Keratinocyte (primary cell): ENCODE results near the gene OLFML2B. TPM values are rescaled to one million over a fixed set of nuclear protein-coding genes. Genes with fewer than 3 reads are reported as not detected.

Experiments used
- DNase-seq: peaks from one replicate; pipeline ENCODE4 v3.0.0-alpha.2; 2011; ENCODE audit warnings: low read depth, missing footprints, low spot score
- FAIRE-seq: peaks from 2 replicates; lab custom pipeline; 2011; peaks lifted over from hg19 to GRCh38; lab: Jason Lieb, UNC
- H2AFZ ChIP-seq: 2 replicates; pipeline ENCODE4 v1.6.0; 2012; ENCODE audit warnings: low read length, control low read depth, inconsistent platforms; ENCODE audit not compliant: control insufficient read depth
- H3K27ac ChIP-seq: 2 replicates; pipeline ENCODE4 v1.5.1; 2011; ENCODE audit warnings: low read length; ENCODE audit not compliant: control insufficient read depth, insufficient read depth
- H3K27me3 ChIP-seq: 3 replicates; pipeline ENCODE4 v1.6.0; 2011; ENCODE audit warnings: low read length; ENCODE audit not compliant: control insufficient read depth, insufficient read depth; ENCODE audit errors: extremely low read depth
- H3K36me3 ChIP-seq, 2 experiments: 2 replicates in 1 of 2; 3 replicates in 1 of 2; pipeline ENCODE4 v1.5.1; 2011; ENCODE audit warnings: low read length in 2 of 2, mild to moderate bottlenecking in 1 of 2; ENCODE audit not compliant: control insufficient read depth in 2 of 2, insufficient read depth in 2 of 2; ENCODE audit errors: extremely low read depth in 1 of 2
- H3K4me1 ChIP-seq: 3 replicates; pipeline ENCODE4 v1.5.1; 2011; ENCODE audit warnings: low read length; ENCODE audit not compliant: control insufficient read depth, insufficient read depth; ENCODE audit errors: extremely low read depth
- H3K4me2 ChIP-seq: 3 replicates; pipeline ENCODE4 v1.6.0; 2011; ENCODE audit warnings: low read depth, low read length; ENCODE audit not compliant: control insufficient read depth, insufficient read depth; ENCODE audit errors: extremely low read depth
- H3K4me3 ChIP-seq, 3 experiments: fragments of 200-600 bp in 1 of 3; sonication (generic) in 1 of 3; 2 replicates in 2 of 3; 3 replicates in 1 of 3; pipeline ENCODE4 v1.5.1; 2011 to 2016; ENCODE audit warnings: low read length in 3 of 3, mild to moderate bottlenecking in 3 of 3, control low read depth in 2 of 3, inconsistent platforms in 1 of 3, low read depth in 1 of 3, mixed read lengths in 1 of 3, mixed run types in 1 of 3, moderate library complexity in 1 of 3; ENCODE audit not compliant: control insufficient read depth in 2 of 3, insufficient read depth in 2 of 3; ENCODE audit errors: extremely low read depth in 1 of 3
- H3K79me2 ChIP-seq: 2 replicates; pipeline ENCODE4 v1.6.0; 2012; ENCODE audit warnings: low read length; ENCODE audit not compliant: control insufficient read depth, insufficient read depth
- H3K9ac ChIP-seq: 3 replicates; pipeline ENCODE4 v1.6.0; 2011; ENCODE audit warnings: low read length; ENCODE audit not compliant: control insufficient read depth, insufficient read depth; ENCODE audit errors: extremely low read depth
- H3K9me1 ChIP-seq: 3 replicates; pipeline ENCODE4 v1.6.0; 2011; ENCODE audit warnings: low read length; ENCODE audit not compliant: control insufficient read depth, insufficient read depth; ENCODE audit errors: extremely low read depth
- H3K9me3 ChIP-seq: 2 replicates; pipeline ENCODE4 v1.5.1; 2012; ENCODE audit warnings: low read depth, low read length; ENCODE audit not compliant: control insufficient read depth
- H4K20me1 ChIP-seq: 3 replicates; pipeline ENCODE4 v1.6.0; 2011; ENCODE audit warnings: low read length; ENCODE audit not compliant: control insufficient read depth, insufficient read depth; ENCODE audit errors: extremely low read depth
- EZH2 ChIP-seq: IDR thresholded peaks from one replicate; pipeline ENCODE4 v1.6.1; 2012; ENCODE audit warnings: inconsistent platforms, mild to moderate bottlenecking, low read length, moderate library complexity
- dilution Hi-C: fragments of 300-500 bp; cut with MboI; formaldehyde crosslinking; loops from one replicate; pipeline ENCODE4 v1.7.0; 2020; ENCODE audit warnings: low sequenced_read_pairs; ENCODE audit not compliant: extremely low pct_ligation_motif_present
- polyA plus RNA-seq, 5 experiments: library from polyadenylated mRNA; depleted of rRNA in 3 of 5; stranded (reverse) in 3 of 5; stranded (forward) in 1 of 5; unstranded in 1 of 5; fragments of >200 nt; gene quantifications; 1 replicate in 1 of 5; 2 replicates in 3 of 5; 3 replicates in 1 of 5; pipeline versions ENCODE4 v1.2.1 to v1.2.3, GENCODE V29; 2011 to 2012; ENCODE audit warnings: missing spikeins in 2 of 5, low read depth in 1 of 5, low replicate concordance in 1 of 5
- TF ChIP-seq, protein P1 (sequence below), 3 experiments: IDR thresholded peaks in 1 of 3; conservative IDR thresholded peaks in 1 of 3; optimal IDR thresholded peaks in 1 of 3; 2 replicates in 2 of 3; 3 replicates in 1 of 3; pipeline versions ENCODE3 to v1.5.1; 2011; ENCODE audit warnings: low read length in 3 of 3, mild to moderate bottlenecking in 3 of 3, moderate library complexity in 2 of 3, control low read depth in 1 of 3, inconsistent platforms in 1 of 3; ENCODE audit not compliant: insufficient read depth in 2 of 3; ENCODE audit errors: extremely low read depth in 1 of 3

Gene OLFML2B
- polyA plus RNA-seq, 1 donor (not counting 4 experiments of a cell fraction or from before 2014, with no cell fraction given), result not detected

- no peak overlapping the region for H3K4me3 ChIP-seq
- dilution Hi-C loops, result no loop called here
- H3K4me2 ChIP-seq, result no peak overlapping the region
- H3K9ac ChIP-seq, result no peak overlapping the region
- no peak for DNase-seq
- H3K79me2 ChIP-seq, result no peaks in the 10 kb centered on the region
- H2AFZ ChIP-seq, result no peak overlapping the region
- peaks cover 7% of the 10 kb centered on the region for H3K4me1 ChIP-seq
- FAIRE-seq, result no peak
- H3K9me1 ChIP-seq, result no peaks in the 10 kb centered on the region
- no peak overlapping the region for H3K27ac ChIP-seq
- H3K36me3 ChIP-seq, result no peaks in the 10 kb centered on the region
- TF ChIP-seq, protein P1, sequence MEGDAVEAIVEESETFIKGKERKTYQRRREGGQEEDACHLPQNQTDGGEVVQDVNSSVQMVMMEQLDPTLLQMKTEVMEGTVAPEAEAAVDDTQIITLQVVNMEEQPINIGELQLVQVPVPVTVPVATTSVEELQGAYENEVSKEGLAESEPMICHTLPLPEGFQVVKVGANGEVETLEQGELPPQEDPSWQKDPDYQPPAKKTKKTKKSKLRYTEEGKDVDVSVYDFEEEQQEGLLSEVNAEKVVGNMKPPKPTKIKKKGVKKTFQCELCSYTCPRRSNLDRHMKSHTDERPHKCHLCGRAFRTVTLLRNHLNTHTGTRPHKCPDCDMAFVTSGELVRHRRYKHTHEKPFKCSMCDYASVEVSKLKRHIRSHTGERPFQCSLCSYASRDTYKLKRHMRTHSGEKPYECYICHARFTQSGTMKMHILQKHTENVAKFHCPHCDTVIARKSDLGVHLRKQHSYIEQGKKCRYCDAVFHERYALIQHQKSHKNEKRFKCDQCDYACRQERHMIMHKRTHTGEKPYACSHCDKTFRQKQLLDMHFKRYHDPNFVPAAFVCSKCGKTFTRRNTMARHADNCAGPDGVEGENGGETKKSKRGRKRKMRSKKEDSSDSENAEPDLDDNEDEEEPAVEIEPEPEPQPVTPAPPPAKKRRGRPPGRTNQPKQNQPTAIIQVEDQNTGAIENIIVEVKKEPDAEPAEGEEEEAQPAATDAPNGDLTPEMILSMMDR (optimal IDR thresholded peaks at IDR 0.05 in 1 of 3, IDR thresholded peaks at IDR 0.05 in 1 of 3, conservative IDR thresholded peaks at IDR 0.05 in 1 of 3; ENCODE audit: extremely low read depth in 1 of 3, insufficient read depth in 2 of 3, low read length in 3 of 3), result no peak
- TF ChIP-seq EZH2, result no peak
- H3K27me3 ChIP-seq, result peaks cover 12% of the 10 kb centered on the region
- H4K20me1 ChIP-seq, result no peaks in the 10 kb centered on the region
- no peaks in the 10 kb centered on the region for H3K9me3 ChIP-seq
Observed at GRCh38 chr1:162019446-162019845, 4.2 kb downstream of the OLFML2B start.

DNA sequence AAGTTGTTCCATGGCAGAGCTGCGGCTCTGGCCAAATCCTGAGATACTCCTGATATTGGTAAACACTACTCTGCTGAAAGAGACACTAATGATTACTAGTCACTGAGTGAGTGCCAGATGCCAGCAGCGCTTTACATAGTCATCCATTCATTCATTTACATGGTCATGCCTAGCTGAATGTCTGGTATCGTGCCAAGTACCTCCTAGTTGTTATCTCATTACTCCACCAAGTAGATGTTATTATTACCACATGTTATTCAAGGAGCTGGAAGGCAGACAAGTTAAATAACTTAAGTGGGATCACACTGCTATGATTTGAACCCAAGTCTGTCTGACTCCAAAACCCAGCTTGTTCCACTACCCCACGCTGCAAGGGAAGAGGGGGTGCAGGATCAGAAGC lies 4.7 kb downstream of the OLFML2B start:
- no peaks in the 10 kb centered on the region for H3K9me1 ChIP-seq
- dilution Hi-C loops, result no loop called here
- no peak overlapping the region for H3K27ac ChIP-seq
- no peak overlapping the region for H3K4me2 ChIP-seq
- peaks cover 12% of the 10 kb centered on the region for H3K27me3 ChIP-seq
- no peaks in the 10 kb centered on the region for H3K79me2 ChIP-seq
- H3K4me1 ChIP-seq, result peaks cover 5% of the 10 kb centered on the region
- no peak overlapping the region for H3K4me3 ChIP-seq
- H3K36me3 ChIP-seq, result no peaks in the 10 kb centered on the region
- H3K9ac ChIP-seq, result no peak overlapping the region
- TF ChIP-seq EZH2, result no peak
- TF ChIP-seq, protein P1 (optimal IDR thresholded peaks at IDR 0.05 in 1 of 3, IDR thresholded peaks at IDR 0.05 in 1 of 3, conservative IDR thresholded peaks at IDR 0.05 in 1 of 3; ENCODE audit: extremely low read depth in 1 of 3, insufficient read depth in 2 of 3, low read length in 3 of 3), result no peak
- no peaks in the 10 kb centered on the region for H4K20me1 ChIP-seq
- no peaks in the 10 kb centered on the region for H3K9me3 ChIP-seq
- FAIRE-seq (peak; percentile 76), DNase-seq (peak; percentile 62)
- H2AFZ ChIP-seq, result no peak overlapping the region
